B cell (primary cell): ENCODE data around the gene DUS2.

ENCODE experiments used
- EZH2 ChIP-seq: IDR thresholded peaks from 2 replicates; pipeline ENCODE4 v1.6.1; 2012; ENCODE audit warnings: borderline replicate concordance, low read depth, mild to moderate bottlenecking, moderate library complexity, low read length; ENCODE audit not compliant: insufficient read depth, poor library complexity, severe bottlenecking
- TF ChIP-seq, protein P1 (sequence below): fragments of 200-600 bp; IDR thresholded peaks from one replicate; pipeline ENCODE4 v1.8.0; 2022; ENCODE audit warnings: antibody characterized with exemption, mild to moderate bottlenecking

DNA sequence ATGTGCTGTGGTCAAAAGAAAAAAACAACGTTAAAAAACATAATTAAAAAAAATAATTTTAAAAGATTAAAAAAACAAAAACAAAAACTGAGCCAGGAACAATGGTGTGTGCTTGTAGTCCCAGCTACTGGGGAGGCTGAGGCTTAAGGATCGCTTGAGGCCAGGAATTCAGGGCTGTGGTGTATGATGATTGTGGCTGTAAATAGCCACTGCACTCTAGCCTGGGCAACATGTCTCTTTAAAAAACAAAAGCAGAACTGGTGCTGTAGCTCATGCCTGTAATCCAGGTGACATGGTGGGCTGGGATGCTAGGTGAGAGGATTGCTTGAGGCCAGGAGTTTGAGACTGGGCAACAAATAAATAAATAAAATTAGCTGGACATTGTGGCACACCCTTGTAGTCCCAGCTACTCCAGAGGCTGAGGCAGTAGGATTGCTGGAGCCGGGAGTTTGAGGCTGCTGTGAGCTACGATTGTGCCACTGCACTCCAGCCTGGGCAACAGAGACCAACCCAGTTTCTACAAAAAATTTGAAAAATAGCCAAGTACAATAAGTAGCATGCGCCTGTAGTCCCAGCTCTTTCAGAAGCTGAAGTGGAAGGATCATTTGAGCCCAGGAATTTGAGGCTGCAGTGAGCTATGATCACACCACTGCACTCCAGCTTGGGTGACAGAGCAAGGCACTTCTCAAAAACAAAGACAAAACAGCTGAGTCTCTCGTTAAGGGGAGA is 105.7 kb downstream of the DUS2 start:
- TF ChIP-seq, protein P1, sequence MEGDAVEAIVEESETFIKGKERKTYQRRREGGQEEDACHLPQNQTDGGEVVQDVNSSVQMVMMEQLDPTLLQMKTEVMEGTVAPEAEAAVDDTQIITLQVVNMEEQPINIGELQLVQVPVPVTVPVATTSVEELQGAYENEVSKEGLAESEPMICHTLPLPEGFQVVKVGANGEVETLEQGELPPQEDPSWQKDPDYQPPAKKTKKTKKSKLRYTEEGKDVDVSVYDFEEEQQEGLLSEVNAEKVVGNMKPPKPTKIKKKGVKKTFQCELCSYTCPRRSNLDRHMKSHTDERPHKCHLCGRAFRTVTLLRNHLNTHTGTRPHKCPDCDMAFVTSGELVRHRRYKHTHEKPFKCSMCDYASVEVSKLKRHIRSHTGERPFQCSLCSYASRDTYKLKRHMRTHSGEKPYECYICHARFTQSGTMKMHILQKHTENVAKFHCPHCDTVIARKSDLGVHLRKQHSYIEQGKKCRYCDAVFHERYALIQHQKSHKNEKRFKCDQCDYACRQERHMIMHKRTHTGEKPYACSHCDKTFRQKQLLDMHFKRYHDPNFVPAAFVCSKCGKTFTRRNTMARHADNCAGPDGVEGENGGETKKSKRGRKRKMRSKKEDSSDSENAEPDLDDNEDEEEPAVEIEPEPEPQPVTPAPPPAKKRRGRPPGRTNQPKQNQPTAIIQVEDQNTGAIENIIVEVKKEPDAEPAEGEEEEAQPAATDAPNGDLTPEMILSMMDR: no peak
- no peak for TF ChIP-seq EZH2
